H9 (cell line): Measurements from ENCODE around the gene NPHP4. TPM values are rescaled to one million over a fixed set of nuclear protein-coding genes. Genes with fewer than 3 reads are reported as not detected.

Experiments
- DNase-seq: peaks from one replicate; pipeline ENCODE4 v3.0.0-alpha.2; 2017
- H2AFZ ChIP-seq: one replicate; pipeline ENCODE4 v1.6.1; 2013; ENCODE audit warnings: mild to moderate bottlenecking, low read length, control low read depth, moderate library complexity
- H2AK5ac ChIP-seq: 2 replicates; pipeline ENCODE4 v1.6.1; 2013; ENCODE audit warnings: low read length, control low read depth, mixed read lengths; ENCODE audit not compliant: insufficient read length
- H2BK120ac ChIP-seq: one replicate; pipeline ENCODE4 v1.6.1; 2013; ENCODE audit warnings: low read depth, mild to moderate bottlenecking, low read length, control low read depth, inconsistent platforms; ENCODE audit not compliant: poor library complexity, severe bottlenecking
- H2BK12ac ChIP-seq: 2 replicates; pipeline ENCODE4 v1.6.1; 2013; ENCODE audit warnings: low read length, control low read depth, mixed read lengths, low read depth; ENCODE audit not compliant: insufficient read length
- H2BK15ac ChIP-seq: 2 replicates; pipeline ENCODE4 v1.6.1; 2013; ENCODE audit warnings: low read depth, low read length, control low read depth
- H2BK20ac ChIP-seq: one replicate; pipeline ENCODE4 v1.6.1; 2013; ENCODE audit warnings: low read depth, mild to moderate bottlenecking, low read length, control low read depth, inconsistent platforms; ENCODE audit not compliant: poor library complexity, severe bottlenecking
- H2BK5ac ChIP-seq: 2 replicates; pipeline ENCODE4 v1.6.1; 2013; ENCODE audit warnings: low read length, control low read depth, mixed read lengths; ENCODE audit not compliant: insufficient read length
- H3K14ac ChIP-seq: 2 replicates; pipeline ENCODE4 v1.6.1; 2013; ENCODE audit warnings: low read length, control low read depth; ENCODE audit not compliant: insufficient read depth
- H3K18ac ChIP-seq: 2 replicates; pipeline ENCODE4 v1.6.1; 2013; ENCODE audit warnings: low read depth, mild to moderate bottlenecking, mixed read lengths, low read length, control low read depth; ENCODE audit not compliant: insufficient read length
- H3K23ac ChIP-seq: 2 replicates; pipeline ENCODE4 v1.6.1; 2013; ENCODE audit warnings: low read length, control low read depth, mixed read lengths, low read depth; ENCODE audit not compliant: insufficient read length
- H3K23me2 ChIP-seq: 2 replicates; pipeline ENCODE4 v1.6.1; 2013; ENCODE audit warnings: low read depth, mild to moderate bottlenecking, mixed read lengths, low read length, control low read depth; ENCODE audit not compliant: insufficient read length, poor library complexity, severe bottlenecking
- H3K27ac ChIP-seq: 2 replicates; pipeline ENCODE4 v1.5.1; 2013; ENCODE audit warnings: low read length, control low read depth, mixed read lengths, low read depth; ENCODE audit not compliant: insufficient read length
- H3K27me3 ChIP-seq: 2 replicates; pipeline ENCODE4 v1.6.1; 2013; ENCODE audit warnings: low read length, control low read depth, inconsistent platforms; ENCODE audit not compliant: insufficient read depth
- H3K4ac ChIP-seq: 2 replicates; pipeline ENCODE4 v1.6.1; 2013; ENCODE audit warnings: low read depth, mild to moderate bottlenecking, control low read depth, inconsistent platforms, low read length, moderate library complexity
- H3K4me1 ChIP-seq: 2 replicates; pipeline ENCODE4 v1.6.1; 2013; ENCODE audit warnings: low read length, control low read depth, inconsistent platforms; ENCODE audit not compliant: insufficient read depth
- H3K4me2 ChIP-seq: 2 replicates; pipeline ENCODE4 v1.6.1; 2013; ENCODE audit warnings: low read length, control low read depth, mixed read lengths; ENCODE audit not compliant: insufficient read length, insufficient read depth
- H3K56ac ChIP-seq: 2 replicates; pipeline ENCODE4 v1.6.1; 2013; ENCODE audit warnings: low read depth, mild to moderate bottlenecking, mixed read lengths, low read length, control low read depth; ENCODE audit not compliant: insufficient read length
- H3K79me1 ChIP-seq: 2 replicates; pipeline ENCODE4 v1.6.1; 2013; ENCODE audit warnings: low read depth, mild to moderate bottlenecking, moderate library complexity, low read length, control low read depth, inconsistent platforms; ENCODE audit not compliant: insufficient read depth, poor library complexity, severe bottlenecking
- H3K79me2 ChIP-seq: 2 replicates; pipeline ENCODE4 v1.6.1; 2013; ENCODE audit warnings: low read length, control low read depth, inconsistent platforms; ENCODE audit not compliant: insufficient read depth
- H3K9ac ChIP-seq: 2 replicates; pipeline ENCODE4 v1.6.1; 2013; ENCODE audit warnings: low read length, control low read depth, mixed read lengths; ENCODE audit not compliant: insufficient read length; ENCODE audit errors: extremely low read depth
- H3K9me3 ChIP-seq: one replicate; pipeline ENCODE4 v1.6.1; 2013; ENCODE audit warnings: low read depth, low read length, inconsistent platforms; ENCODE audit not compliant: control insufficient read depth
- H3T11ph ChIP-seq: one replicate; pipeline ENCODE4 v1.6.1; 2013; ENCODE audit warnings: mild to moderate bottlenecking, low read length, control low read depth, inconsistent platforms
- H4K20me1 ChIP-seq: one replicate; pipeline ENCODE4 v1.6.1; 2013; ENCODE audit not compliant: control insufficient read depth, insufficient read length, insufficient read depth
- H4K5ac ChIP-seq: 2 replicates; pipeline ENCODE4 v1.6.1; 2013; ENCODE audit warnings: low read depth, mild to moderate bottlenecking, mixed read lengths, low read length, control low read depth; ENCODE audit not compliant: insufficient read length
- H4K8ac ChIP-seq: replicated peaks from 2 replicates; pipeline ENCODE4 v1.6.1; 2013; ENCODE audit warnings: low read length, control low read depth, mixed read lengths, low read depth; ENCODE audit not compliant: insufficient read length
- H4K91ac ChIP-seq: 2 replicates; pipeline ENCODE4 v1.6.1; 2013; ENCODE audit warnings: low read depth, mild to moderate bottlenecking, moderate library complexity, mixed read lengths, low read length, control low read depth; ENCODE audit not compliant: insufficient read length
- H3K27ac Mint-ChIP-seq, 3 experiments: 2 replicates in 2 of 3; 3 replicates in 1 of 3; pipeline ENCODE4 v1.8.0; 2020 to 2021; ENCODE audit warnings: mixed read lengths in 3 of 3, mild to moderate bottlenecking in 1 of 3, moderate library complexity in 1 of 3
- H3K27me3 Mint-ChIP-seq: 2 replicates; pipeline ENCODE4 v1.8.0; 2021; ENCODE audit warnings: low read depth, mild to moderate bottlenecking, moderate library complexity, mixed read lengths
- H3K36me3 Mint-ChIP-seq, 3 experiments: 2 replicates in 2 of 3; 3 replicates in 1 of 3; pipeline ENCODE4 v1.8.0; 2020 to 2021; ENCODE audit warnings: low read depth in 3 of 3, mixed read lengths in 3 of 3; ENCODE audit not compliant: insufficient read depth in 1 of 3
- H3K4me1 Mint-ChIP-seq, 2 experiments: 2 replicates each; pipeline ENCODE4 v1.8.0; 2020; ENCODE audit warnings: mixed read lengths in 2 of 2
- H3K4me3 Mint-ChIP-seq, 2 experiments: 2 replicates in 1 of 2; 3 replicates in 1 of 2; pipeline ENCODE4 v1.8.0; 2020 to 2021; ENCODE audit warnings: mild to moderate bottlenecking in 2 of 2, mixed read lengths in 2 of 2, moderate library complexity in 1 of 2
- H3K9me3 Mint-ChIP-seq, 2 experiments: 2 replicates in 1 of 2; 3 replicates in 1 of 2; pipeline ENCODE4 v1.8.0; 2020; ENCODE audit warnings: mild to moderate bottlenecking in 2 of 2, mixed read lengths in 2 of 2, moderate library complexity in 1 of 2
- WGBS: extraction: QIAGEN DNeasy Blood & Tissue Kit; methylation state at CpG from one replicate; pipeline ENCODE4 v1.1.7; 2013; ENCODE audit warnings: missing lambda C conversion rate, low lambda C conversion rate, mixed read lengths; ENCODE audit not compliant: insufficient read length; ENCODE audit errors: extremely low coverage; 5-methylcytosine and 5-hydroxymethylcytosine counted together
- total RNA-seq: library from RNA; stranded (reverse); gene quantifications from 2 replicates; pipeline ENCODE4 v1.2.1, GENCODE V29; 2021
- TF ChIP-seq, protein P1 (sequence below): fragments of 200-600 bp; sonication (generic); conservative IDR thresholded peaks from 3 replicates; pipeline ENCODE4 v1.8.0; 2021; ENCODE audit warnings: antibody characterized with exemption, mild to moderate bottlenecking

NPHP4 gene
- total RNA-seq, 1 experiment from 2014 or later, result 17.6 TPM

DNA sequence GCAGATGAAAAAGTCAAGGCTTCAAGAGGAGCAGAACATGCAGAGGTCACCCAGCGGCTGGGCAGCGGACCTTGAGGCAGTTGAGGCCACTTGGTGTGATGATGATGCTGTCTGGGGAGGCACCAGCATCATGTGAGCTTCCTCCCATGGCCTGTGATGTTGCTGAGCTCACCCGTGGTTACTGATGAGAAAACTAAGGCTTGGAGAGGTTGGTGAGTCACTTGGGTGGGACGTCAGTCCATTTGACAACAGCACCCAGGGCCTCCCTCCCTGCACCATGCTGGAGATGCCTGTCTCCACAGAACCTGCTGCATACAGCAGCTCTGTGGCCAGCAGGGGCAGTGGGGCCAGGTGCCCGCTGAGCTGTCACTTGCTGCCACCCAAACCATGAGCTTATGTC lies 146.8 kb downstream of the NPHP4 start:
- Histone ChIP-seq H2BK120ac (no peak overlapping the region), H3T11ph (no peak overlapping the region), H2BK20ac (no peak overlapping the region), H2AK5ac (no peak overlapping the region), H3K79me2 (no peaks in the 10 kb centered on the region), H3K23me2 (no peaks in the 10 kb centered on the region), H3K27ac (no peak overlapping the region), H3K9ac (no peak overlapping the region), H2BK12ac (no peak overlapping the region), H4K91ac (no peak overlapping the region), H2AFZ (no peak overlapping the region), H3K4ac (no peak overlapping the region), H3K4me1 (no peaks in the 10 kb centered on the region), H3K18ac (no peak overlapping the region), H4K20me1 (no peaks in the 10 kb centered on the region), H3K56ac (no peak overlapping the region), H3K23ac (no peak overlapping the region), H4K5ac (no peak overlapping the region), H3K14ac (no peak overlapping the region), H2BK5ac (no peak overlapping the region), H3K4me2 (no peak overlapping the region), H3K79me1 (no peaks in the 10 kb centered on the region), H4K8ac (no peak overlapping the region), H3K27me3 (no peaks in the 10 kb centered on the region), H3K9me3 (no peaks in the 10 kb centered on the region), H2BK15ac (no peak overlapping the region)
- peaks cover 16 to 17% of the 10 kb centered on the region in 2 experiments for H3K4me1 Mint-ChIP-seq
- no peaks in the 10 kb centered on the region for H3K9me3 Mint-ChIP-seq
- H3K27me3 Mint-ChIP-seq, result peaks cover 12% of the 10 kb centered on the region
- DNase-seq, result no peak
- WGBS, result no CpG with 5 or more reads among the region's 5 CpGs
- no peak overlapping the region for H3K27ac Mint-ChIP-seq
- no peaks in the 10 kb centered on the region; a peak in 1 of 7 replicates for H3K36me3 Mint-ChIP-seq
- TF ChIP-seq, protein P1, sequence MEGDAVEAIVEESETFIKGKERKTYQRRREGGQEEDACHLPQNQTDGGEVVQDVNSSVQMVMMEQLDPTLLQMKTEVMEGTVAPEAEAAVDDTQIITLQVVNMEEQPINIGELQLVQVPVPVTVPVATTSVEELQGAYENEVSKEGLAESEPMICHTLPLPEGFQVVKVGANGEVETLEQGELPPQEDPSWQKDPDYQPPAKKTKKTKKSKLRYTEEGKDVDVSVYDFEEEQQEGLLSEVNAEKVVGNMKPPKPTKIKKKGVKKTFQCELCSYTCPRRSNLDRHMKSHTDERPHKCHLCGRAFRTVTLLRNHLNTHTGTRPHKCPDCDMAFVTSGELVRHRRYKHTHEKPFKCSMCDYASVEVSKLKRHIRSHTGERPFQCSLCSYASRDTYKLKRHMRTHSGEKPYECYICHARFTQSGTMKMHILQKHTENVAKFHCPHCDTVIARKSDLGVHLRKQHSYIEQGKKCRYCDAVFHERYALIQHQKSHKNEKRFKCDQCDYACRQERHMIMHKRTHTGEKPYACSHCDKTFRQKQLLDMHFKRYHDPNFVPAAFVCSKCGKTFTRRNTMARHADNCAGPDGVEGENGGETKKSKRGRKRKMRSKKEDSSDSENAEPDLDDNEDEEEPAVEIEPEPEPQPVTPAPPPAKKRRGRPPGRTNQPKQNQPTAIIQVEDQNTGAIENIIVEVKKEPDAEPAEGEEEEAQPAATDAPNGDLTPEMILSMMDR, result no peak
- no peak overlapping the region for H3K4me3 Mint-ChIP-seq
